Immature natural killer cell (primary cell): Measurements from ENCODE around the gene IGSF21. TPM values are rescaled to one million over a fixed set of nuclear protein-coding genes. Genes with fewer than 3 reads are reported as not detected.

Source experiments
- DNase-seq, 3 donors: peaks; one replicate each; pipeline ENCODE4 v3.0.0; 2022; ENCODE audit warnings: mixed read lengths in 1 of 3
- H3K27ac Mint-ChIP-seq, 6 donors: one replicate each; pipeline ENCODE4 v1.8.0; 2020; ENCODE audit warnings: mixed read lengths in 6 of 6, mild to moderate bottlenecking in 5 of 6, inconsistent platforms in 4 of 6, moderate library complexity in 3 of 6
- H3K27me3 Mint-ChIP-seq, 3 donors: one replicate each; pipeline ENCODE4 v1.8.0; 2020 to 2021; ENCODE audit warnings: low read depth in 3 of 3, mild to moderate bottlenecking in 3 of 3, mixed read lengths in 3 of 3, moderate library complexity in 3 of 3, inconsistent platforms in 1 of 3
- H3K36me3 Mint-ChIP-seq, 3 donors: one replicate each; pipeline ENCODE4 v1.8.0; 2020; ENCODE audit warnings: mixed read lengths in 3 of 3, inconsistent platforms in 2 of 3, mild to moderate bottlenecking in 2 of 3
- H3K4me1 Mint-ChIP-seq, 2 donors: one replicate each; pipeline ENCODE4 v1.8.0; 2020; ENCODE audit warnings: inconsistent platforms in 2 of 2, mild to moderate bottlenecking in 2 of 2, mixed read lengths in 2 of 2, moderate library complexity in 1 of 2
- H3K4me3 Mint-ChIP-seq, 5 donors: one replicate each; pipeline ENCODE4 v1.8.0; 2020; ENCODE audit warnings: mild to moderate bottlenecking in 5 of 5, mixed read lengths in 5 of 5, inconsistent platforms in 3 of 5, moderate library complexity in 3 of 5
- H3K9me3 Mint-ChIP-seq, 6 donors: one replicate each; pipeline ENCODE4 v1.8.0; 2020; ENCODE audit warnings: mild to moderate bottlenecking in 6 of 6, mixed read lengths in 6 of 6, inconsistent platforms in 4 of 6, moderate library complexity in 3 of 6
- polyA plus RNA-seq, 3 donors: library from polyadenylated mRNA; unstranded; fragments of 300-500 nt; fragmentation: Illumina TruSeq; gene quantifications; one replicate each; pipeline ENCODE4 v1.2.3, GENCODE V29; 2021

Gene IGSF21
- polyA plus RNA-seq, 3 donors from 2014 or later: not detected

DNA sequence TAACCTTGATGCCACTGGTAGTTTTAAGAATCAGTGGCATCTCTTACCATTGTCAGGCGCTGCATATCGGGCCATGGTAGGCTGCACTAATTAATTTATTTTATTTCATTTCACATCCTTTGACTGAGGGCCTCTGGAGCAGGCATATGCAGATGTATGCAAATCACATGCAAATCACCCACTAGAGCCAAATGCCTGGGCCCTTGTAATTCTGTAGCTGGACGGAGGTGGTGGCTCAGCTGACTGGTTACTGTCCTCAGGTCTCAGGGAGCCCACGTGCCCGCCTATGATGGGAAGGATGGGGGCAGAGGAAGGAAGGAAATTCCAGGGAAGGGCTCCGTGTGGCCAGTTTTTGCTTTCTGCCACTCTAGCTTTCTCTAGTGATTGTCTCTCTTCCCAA is 122.7 kb downstream of the IGSF21 start:
- Mint-ChIP-seq H3K27ac (no peak overlapping the region), H3K4me3 (no peak overlapping the region)

DNA sequence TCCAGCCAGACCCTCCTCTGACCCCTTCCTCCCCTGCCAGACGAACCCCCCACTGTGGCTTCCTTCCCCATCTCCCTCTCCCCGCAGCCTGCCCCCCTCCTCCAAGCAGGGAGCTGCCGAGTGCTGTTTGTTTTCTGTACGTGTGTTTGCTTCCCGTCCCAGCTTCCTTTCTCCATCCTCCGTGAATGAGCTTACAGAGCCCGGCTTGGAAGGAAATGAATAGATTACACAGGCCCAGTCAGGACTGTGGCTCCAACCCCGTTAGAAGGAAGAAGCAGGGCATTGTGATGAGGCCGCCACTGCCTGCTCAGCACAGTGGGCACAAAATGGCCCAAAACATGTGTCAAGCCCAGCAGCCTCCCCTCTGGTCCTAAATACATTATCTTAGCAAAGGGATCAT is 123.2 kb downstream of the IGSF21 start:
- H3K27me3 Mint-ChIP-seq: peaks cover 0 to 21% (median 5%) of the 10 kb centered on the region in 3 donors
- H3K27ac Mint-ChIP-seq: no peak overlapping the region

More for the DNA sequence above, 122.7 kb downstream of the IGSF21 start:
- no peaks in the 10 kb centered on the region for H3K36me3 Mint-ChIP-seq
- peaks cover 0 to 17% (median 6%) of the 10 kb centered on the region in 3 donors for H3K27me3 Mint-ChIP-seq
- DNase-seq: no peak
- H3K4me1 Mint-ChIP-seq: no peaks in the 10 kb centered on the region
- H3K9me3 Mint-ChIP-seq: peaks cover 7 to 29% (median 10%) of the 10 kb centered on the region in 6 donors

DNA sequence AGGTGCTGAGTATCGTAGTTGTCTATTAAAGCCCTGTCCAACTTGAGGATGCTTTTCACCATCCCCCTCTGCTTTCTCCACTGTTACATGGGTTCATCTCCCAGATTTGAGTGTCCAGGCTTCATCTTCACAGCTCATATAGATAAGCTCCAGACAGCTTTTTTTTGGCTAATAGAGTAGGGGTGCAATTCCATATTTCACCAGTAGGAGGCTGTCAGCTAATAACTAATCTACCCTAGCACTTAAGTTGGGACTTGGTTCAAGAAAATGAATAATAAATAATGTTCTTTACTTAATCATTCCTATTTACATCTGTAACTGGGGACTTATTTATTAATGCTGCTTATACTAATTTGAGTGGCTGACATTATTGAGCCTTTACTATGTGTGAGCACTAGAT is 124.5 kb downstream of the IGSF21 start:
- peaks cover 0 to 21% (median 8%) of the 10 kb centered on the region in 3 donors for H3K27me3 Mint-ChIP-seq
- peaks cover 7 to 29% (median 10%) of the 10 kb centered on the region in 6 donors for H3K9me3 Mint-ChIP-seq
- H3K36me3 Mint-ChIP-seq: no peaks in the 10 kb centered on the region
- H3K4me1 Mint-ChIP-seq: no peaks in the 10 kb centered on the region
- no peak overlapping the region for H3K27ac Mint-ChIP-seq
- no peak for DNase-seq
- H3K4me3 Mint-ChIP-seq: no peak overlapping the region

More for the DNA sequence above, 123.2 kb downstream of the IGSF21 start:
- no peaks in the 10 kb centered on the region for H3K4me1 Mint-ChIP-seq
- H3K36me3 Mint-ChIP-seq: no peaks in the 10 kb centered on the region
- peaks cover 7 to 29% (median 10%) of the 10 kb centered on the region in 6 donors for H3K9me3 Mint-ChIP-seq
- DNase-seq: no peak
- no peak overlapping the region for H3K4me3 Mint-ChIP-seq

DNA sequence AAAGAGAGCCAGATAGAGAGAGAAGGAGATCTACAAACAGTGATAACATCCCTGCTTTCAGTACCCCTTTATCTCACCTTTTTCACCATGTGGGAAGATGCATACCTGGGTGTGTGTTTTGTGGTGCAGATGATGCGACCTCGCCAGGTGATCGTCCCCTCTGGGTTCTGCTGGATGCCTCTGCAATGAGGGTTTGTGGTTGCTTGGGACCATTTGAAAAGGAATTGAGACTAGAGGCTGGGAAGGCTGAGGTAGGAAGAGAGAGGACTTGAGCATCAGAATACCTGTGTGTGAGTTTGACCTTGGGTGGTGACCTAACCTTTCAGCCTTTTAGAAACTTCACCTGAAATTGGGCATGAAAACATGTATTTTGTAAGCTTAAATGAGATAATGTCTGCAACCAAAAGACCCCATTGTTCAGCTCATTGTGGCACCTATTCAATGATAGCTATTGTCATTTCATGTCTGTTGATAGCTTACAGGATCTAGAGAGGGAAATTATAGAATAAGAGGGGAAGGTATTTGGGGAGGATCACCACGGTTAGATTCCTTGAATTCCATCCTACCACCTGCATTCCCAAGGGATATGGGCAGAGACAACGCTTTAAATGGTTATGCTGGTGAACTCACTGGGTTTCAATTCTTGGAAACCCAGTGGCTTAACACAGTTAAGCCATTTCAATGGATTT is 125.7 kb downstream of the IGSF21 start:
- Mint-ChIP-seq H3K9me3 (peaks cover 7 to 29% (median 10%) of the 10 kb centered on the region in 6 donors), H3K27ac (no peak overlapping the region), H3K4me3 (no peak overlapping the region), H3K36me3 (no peaks in the 10 kb centered on the region), H3K4me1 (no peaks in the 10 kb centered on the region), H3K27me3 (peaks cover 0 to 21% (median 8%) of the 10 kb centered on the region in 3 donors)
- no peak for DNase-seq

DNA sequence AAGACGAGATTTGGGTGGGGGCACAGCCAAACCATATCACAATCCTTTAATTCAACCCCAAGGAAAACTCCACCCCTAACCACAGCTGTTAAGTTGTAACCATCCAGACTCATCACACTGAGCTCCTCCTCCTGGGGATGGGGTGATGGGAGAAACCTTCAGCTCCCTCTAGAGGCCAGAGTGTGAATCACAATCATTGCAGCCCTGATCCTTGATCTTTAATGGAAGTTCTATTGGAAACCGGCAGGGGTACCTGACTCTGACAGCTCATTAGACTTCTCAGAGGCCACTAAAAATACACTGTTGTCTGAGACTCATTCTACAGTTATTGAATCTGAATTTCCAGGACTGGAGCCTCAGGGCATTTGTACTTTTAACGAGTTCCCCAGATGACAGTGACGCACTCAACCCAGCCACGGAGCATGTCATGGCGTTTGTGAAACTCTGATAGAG is 127.2 kb downstream of the IGSF21 start:
- DNase-seq: no peak
- Mint-ChIP-seq H3K4me1 (no peaks in the 10 kb centered on the region), H3K27ac (no peak overlapping the region), H3K27me3 (peaks cover 0 to 19% (median 8%) of the 10 kb centered on the region in 3 donors), H3K9me3 (peaks cover 7 to 26% (median 10%) of the 10 kb centered on the region in 6 donors), H3K4me3 (no peak overlapping the region), H3K36me3 (no peaks in the 10 kb centered on the region)

DNA sequence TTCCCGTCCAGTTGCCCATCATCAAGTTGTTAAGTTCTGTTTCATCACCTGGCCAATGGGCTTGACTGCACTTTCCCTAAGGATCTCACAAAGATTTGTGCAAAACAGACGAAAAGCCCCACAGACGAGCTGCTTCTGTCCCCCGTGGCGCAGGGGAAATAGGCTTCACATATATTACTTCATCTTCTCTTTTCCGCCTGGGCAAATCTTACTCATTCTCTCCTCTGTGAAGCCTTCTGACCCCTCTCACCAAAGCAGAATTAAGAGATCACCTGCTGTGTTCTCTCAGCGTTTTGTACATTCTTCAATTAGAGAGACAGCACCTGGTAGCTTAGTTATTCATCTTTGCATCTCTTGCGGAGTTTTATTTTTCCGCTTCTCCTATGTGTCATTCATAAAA is 129.8 kb downstream of the IGSF21 start:
- Mint-ChIP-seq H3K4me1 (no peaks in the 10 kb centered on the region), H3K27me3 (peaks cover 0 to 9% (median 8%) of the 10 kb centered on the region in 3 donors), H3K36me3 (no peaks in the 10 kb centered on the region), H3K9me3 (peaks cover 0 to 6% (median under 1%) of the 10 kb centered on the region in 6 donors), H3K27ac (no peak overlapping the region), H3K4me3 (no peak overlapping the region)
- no peak for DNase-seq

DNA sequence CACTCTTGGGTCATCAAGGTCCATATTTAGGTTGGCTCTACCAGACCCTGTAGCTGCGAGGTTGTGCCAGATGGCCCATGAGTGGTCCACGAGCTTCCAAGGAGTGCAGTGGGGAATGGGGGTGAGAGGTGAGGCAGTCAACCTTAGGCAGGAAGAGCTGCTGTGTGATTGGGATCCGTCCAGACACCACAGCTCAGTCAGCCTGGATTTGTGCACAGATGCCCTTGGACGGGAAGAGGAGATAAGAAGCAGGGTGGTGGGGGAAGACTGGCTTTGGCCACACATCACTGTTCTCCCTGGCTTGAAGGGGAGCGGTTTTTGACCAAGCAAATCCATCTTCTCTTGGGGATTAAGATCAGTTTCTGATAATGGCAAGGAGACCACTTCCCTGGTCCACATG is 130.6 kb downstream of the IGSF21 start:
- Mint-ChIP-seq H3K27ac (no peak overlapping the region), H3K9me3 (peaks cover 0 to 2% (median 0%) of the 10 kb centered on the region in 6 donors), H3K36me3 (no peaks in the 10 kb centered on the region), H3K4me3 (no peak overlapping the region), H3K4me1 (no peaks in the 10 kb centered on the region), H3K27me3 (peaks cover 0 to 10% (median 9%) of the 10 kb centered on the region in 3 donors)
- DNase-seq: no peak

DNA sequence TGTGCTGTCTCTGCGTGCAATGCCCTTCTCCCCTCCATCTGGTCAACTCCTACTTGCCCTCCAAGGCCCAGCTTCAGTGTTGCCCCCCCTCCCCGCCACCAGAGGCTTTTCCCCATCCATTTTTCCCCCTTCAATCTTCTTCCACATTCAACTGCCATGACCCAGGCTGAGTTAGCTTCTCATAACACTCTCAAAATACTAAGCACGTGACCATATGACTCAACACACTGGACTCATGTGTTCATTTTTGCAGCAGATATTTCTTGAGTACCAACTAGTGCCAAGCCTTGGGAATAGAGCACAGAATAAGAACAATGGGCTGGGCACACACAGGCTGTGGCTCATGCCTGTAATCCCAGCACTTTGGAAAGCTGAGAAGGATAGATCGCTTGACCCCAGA is 132.1 kb downstream of the IGSF21 start:
- Mint-ChIP-seq H3K27me3 (peaks cover 0 to 12% (median 9%) of the 10 kb centered on the region in 3 donors), H3K27ac (no peak overlapping the region), H3K36me3 (no peaks in the 10 kb centered on the region), H3K4me3 (no peak overlapping the region), H3K4me1 (no peaks in the 10 kb centered on the region), H3K9me3 (peaks cover 0 to 2% (median 0%) of the 10 kb centered on the region in 6 donors)
- no peak for DNase-seq

DNA sequence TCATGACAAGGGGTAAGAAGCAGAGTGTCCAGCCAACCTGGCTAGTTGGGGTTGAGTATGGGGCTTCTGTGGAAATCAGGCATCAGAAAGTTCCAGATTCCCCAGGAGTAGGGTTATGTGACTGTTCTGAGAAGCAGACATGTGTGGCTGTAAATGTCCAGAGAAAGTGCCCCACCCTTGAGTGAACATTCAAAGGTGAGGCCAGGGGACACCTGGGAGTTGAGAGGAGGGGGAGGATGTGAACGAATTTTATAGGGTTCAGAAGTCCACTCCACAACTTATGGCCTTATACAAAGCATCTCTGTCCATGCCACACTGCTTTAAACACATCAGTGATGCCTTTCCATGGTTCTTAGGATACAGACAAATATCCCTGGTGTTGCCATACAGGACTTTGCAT is 133.3 kb downstream of the IGSF21 start:
- no peak for DNase-seq
- H3K9me3 Mint-ChIP-seq: no peaks in the 10 kb centered on the region
- H3K4me1 Mint-ChIP-seq: no peaks in the 10 kb centered on the region
- H3K27ac Mint-ChIP-seq: no peak overlapping the region
- H3K4me3 Mint-ChIP-seq: no peak overlapping the region
- no peaks in the 10 kb centered on the region for H3K36me3 Mint-ChIP-seq
- H3K27me3 Mint-ChIP-seq: peaks cover 0 to 9% (median 8%) of the 10 kb centered on the region in 3 donors

DNA sequence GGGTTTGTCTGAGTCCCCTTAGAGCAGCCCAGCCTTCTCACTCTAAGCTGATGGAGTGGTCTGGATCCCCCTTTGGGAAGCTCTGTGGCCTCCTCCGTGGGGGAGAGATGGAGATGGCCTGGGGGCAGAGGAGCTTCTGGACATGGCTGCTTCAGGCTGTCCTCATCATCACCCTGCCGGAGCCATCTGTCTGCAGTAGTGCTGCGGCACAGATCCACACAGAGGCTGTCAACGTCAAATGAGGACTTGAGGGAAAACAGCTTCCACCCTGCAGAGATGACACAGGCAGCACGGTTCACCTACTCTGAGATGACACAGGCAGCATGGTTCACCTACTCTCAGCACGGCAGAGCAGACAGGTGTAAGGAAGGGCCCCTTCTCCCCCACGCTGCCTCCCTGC is 134.3 kb downstream of the IGSF21 start:
- Mint-ChIP-seq H3K27ac (no peak overlapping the region), H3K4me3 (no peak overlapping the region), H3K36me3 (no peaks in the 10 kb centered on the region), H3K4me1 (no peaks in the 10 kb centered on the region), H3K9me3 (no peaks in the 10 kb centered on the region), H3K27me3 (peaks cover 0 to 8% (median 5%) of the 10 kb centered on the region in 3 donors)
- no peak for DNase-seq

DNA sequence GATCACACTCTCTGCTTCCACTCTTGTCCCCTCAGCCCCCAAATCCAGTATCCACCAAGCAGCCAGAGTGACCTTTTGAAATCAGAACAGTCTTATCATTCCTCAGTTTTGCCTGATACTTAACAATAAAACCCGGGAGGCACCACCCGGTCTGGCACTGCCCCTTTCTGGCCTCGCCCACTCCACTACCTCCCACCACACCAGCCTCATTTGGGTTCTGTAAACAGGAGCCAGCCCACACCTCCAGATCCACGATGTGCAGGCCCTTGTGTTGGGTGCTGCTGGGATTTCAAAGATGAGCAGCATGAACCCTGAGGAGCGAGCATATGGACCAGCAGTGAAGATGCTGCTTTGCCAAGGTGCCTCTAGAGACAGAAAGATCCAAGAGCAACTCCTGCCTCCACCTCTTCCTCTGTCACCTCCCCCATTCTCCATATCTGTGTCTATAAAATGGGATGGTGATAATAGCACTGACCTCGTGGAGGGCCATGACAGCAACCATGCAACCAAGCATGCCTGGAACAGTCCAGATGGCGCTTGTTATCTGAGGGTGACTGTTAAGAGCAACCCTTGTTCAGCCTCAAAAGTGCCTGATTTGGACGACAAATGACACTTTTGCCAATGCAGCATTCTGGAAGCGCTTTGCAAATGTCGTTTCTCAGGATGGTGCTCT is 136.0 kb downstream of the IGSF21 start:
- no peaks in the 10 kb centered on the region for H3K36me3 Mint-ChIP-seq
- H3K9me3 Mint-ChIP-seq: no peaks in the 10 kb centered on the region
- H3K27me3 Mint-ChIP-seq: peaks cover 0 to 8% (median 5%) of the 10 kb centered on the region in 3 donors
- H3K4me1 Mint-ChIP-seq: no peaks in the 10 kb centered on the region
- no peak overlapping the region for H3K4me3 Mint-ChIP-seq
- no peak for DNase-seq
- no peak overlapping the region for H3K27ac Mint-ChIP-seq

DNA sequence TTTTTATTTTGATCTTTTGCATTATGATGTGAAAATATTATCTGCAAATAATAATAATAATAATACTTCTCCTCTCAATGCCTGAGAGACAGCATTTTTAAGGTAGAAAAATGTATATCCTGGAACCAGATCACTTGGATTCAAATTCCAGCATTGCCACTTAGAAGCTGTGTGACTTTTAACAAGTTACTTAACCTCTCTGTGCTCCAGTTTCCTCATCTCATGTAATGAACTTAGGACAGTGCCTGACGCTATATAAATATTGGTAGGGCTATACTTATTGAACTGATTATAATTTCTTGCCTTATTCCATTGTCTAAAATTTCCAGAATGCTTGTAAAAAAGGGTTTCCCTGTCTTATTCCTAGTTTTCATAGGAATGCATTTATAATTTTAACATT is 137.2 kb downstream of the IGSF21 start:
- Mint-ChIP-seq H3K4me3 (no peak overlapping the region), H3K27ac (no peak overlapping the region), H3K4me1 (no peaks in the 10 kb centered on the region), H3K36me3 (no peaks in the 10 kb centered on the region), H3K27me3 (peaks cover 0 to 8% (median 5%) of the 10 kb centered on the region in 3 donors), H3K9me3 (no peaks in the 10 kb centered on the region)
- DNase-seq: no peak

DNA sequence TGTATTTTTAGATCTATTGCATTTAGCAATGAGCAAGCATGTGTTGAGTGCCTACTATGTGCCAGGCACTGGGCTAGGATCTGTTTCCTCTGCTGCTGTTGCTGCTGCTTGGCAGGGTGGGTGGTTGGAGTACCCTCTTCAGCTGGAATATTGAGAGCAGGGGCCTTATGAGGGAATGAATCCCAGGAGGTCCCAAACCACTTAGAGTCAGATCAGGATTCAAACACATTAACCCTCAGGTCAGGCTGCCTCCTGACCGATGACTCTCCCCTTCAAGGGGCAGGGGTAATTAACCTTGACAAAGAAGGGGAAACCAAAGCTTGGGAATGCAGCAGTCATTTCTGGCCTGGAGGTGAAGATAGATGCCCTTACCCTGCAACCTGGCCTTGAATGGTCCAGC is 138.0 kb downstream of the IGSF21 start:
- no peak overlapping the region for H3K4me3 Mint-ChIP-seq
- no peak overlapping the region for H3K27ac Mint-ChIP-seq
- DNase-seq: no peak
- peaks cover 0 to 10% (median under 1%) of the 10 kb centered on the region in 3 donors for H3K27me3 Mint-ChIP-seq
- H3K36me3 Mint-ChIP-seq: no peaks in the 10 kb centered on the region
- peaks cover 0 to under 1% (median 0%) of the 10 kb centered on the region in 6 donors for H3K9me3 Mint-ChIP-seq
- no peaks in the 10 kb centered on the region for H3K4me1 Mint-ChIP-seq

DNA sequence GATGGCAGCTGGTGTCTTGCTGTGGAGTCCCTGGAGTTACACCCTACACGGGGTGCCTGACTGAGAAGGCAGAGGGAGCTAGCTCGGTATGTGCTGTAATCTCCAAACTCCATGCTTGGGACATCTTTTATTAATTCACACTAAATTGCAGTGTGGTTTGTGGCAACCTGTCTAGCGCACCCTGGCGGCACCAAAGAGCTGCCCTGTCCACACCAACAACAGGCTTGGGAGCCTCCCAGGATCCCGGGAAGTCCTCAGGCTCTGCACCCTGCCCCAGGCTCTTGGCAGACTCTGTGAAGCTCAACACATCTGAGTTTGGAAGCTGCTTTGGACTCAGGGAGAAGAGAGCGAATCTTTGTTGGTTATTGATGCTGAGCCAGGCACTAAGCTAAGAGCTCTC is 138.9 kb downstream of the IGSF21 start:
- Mint-ChIP-seq H3K4me3 (no peak overlapping the region), H3K27ac (no peak overlapping the region), H3K4me1 (no peaks in the 10 kb centered on the region), H3K27me3 (peaks cover 0 to 10% (median under 1%) of the 10 kb centered on the region in 3 donors), H3K36me3 (no peaks in the 10 kb centered on the region), H3K9me3 (peaks cover 0 to 7% (median 2%) of the 10 kb centered on the region in 6 donors)
- no peak for DNase-seq
